Right hindlimb (tissue), 1 donor: ENCODE measurements around the gene CCL28.
"Not testable (repeated sequence)": the region's sequence is repeated elsewhere in the genome, so short reads cannot be mapped to it uniquely, and the experiment has no call there.

Experiments
- DNase-seq: peaks from one replicate; pipeline ENCODE4 v3.0.0-alpha.2; 2018

The CCL28 gene

GRCh38 chr5:43409809-43410271 lies 2.4 kb downstream of the CCL28 start:
- no peak for DNase-seq

- DNase-seq: not testable (repeated sequence)
Observed at GRCh38 chr5:43402524-43403066, 9.6 kb downstream of the CCL28 start.

GRCh38 chr5:43401827-43402226 lies 10.4 kb downstream of the CCL28 start:
- DNase-seq: no peak

DNA sequence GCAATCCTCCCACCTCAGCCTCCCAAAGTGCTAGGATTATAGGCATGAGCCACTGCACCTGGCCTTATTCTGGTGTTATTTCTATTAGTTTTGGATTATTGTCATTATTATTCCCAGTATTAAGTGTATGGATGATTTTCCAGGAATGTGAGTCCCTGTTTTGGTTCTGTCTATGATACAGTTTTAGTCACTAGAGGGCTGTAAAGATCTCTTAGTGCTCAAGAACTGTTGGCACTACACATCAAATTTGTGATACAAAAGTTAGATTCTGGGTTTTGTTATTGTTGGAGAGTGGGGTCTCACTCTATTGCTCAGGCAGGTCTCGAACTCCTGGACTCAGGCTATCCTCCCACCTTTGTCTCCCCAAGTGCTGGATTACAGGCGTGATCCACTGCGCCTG lies 12.1 kb downstream of the CCL28 start:
- no peak for DNase-seq

GRCh38 chr5:43396762-43397304 lies 15.4 kb downstream of the CCL28 start:
- peak; percentile 51 for DNase-seq

DNA sequence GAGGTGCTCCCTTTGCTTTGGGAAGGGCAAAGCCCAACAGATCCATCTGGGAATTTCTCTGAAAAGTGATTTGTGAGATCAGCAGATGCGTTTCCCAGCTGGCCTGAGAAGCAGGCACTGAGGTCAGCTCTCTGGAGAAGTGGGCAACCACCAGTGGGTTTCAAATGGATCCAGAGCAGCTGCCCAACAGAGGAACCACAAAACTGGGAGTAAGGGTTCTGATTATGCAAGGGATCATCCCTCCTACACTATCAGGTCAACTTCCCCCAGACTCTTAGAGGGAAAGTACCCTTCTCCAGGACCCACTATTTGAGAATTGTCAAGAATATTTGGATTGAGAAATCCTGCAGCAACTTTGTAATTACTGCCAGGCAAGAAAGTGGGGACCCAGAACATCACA lies 21.7 kb downstream of the CCL28 start:
- no peak for DNase-seq

GRCh38 chr5:43389679-43390329 lies 22.4 kb downstream of the CCL28 start:
- peak; percentile 25 for DNase-seq

GRCh38 chr5:43386960-43387362 lies 25.2 kb downstream of the CCL28 start:
- no peak for DNase-seq

GRCh38 chr5:43376496-43377140 lies 35.6 kb downstream of the CCL28 start:
- DNase-seq: no peak

DNA sequence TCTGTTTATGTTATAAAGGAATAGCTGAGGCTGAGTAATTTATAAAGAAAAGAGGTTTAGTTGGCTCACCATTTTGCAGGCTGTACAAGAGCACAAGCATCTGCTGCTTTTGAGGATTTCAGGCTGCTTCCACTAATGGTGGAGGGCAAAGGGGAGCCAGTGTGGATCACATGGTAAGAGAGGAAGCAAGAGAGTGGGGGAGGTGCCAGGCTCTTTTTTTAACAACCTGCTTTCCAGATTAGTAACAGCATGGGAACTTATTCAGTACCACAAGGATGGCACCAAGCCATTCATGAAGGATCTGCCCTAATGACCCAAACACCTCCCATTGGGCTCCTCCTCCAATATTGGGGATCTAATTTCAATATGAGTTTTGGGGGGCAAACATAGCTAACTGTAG lies 40.4 kb downstream of the CCL28 start:
- no peak for DNase-seq

- DNase-seq: no peak
Observed at GRCh38 chr5:43370352-43370751, 41.8 kb downstream of the CCL28 start.

DNA sequence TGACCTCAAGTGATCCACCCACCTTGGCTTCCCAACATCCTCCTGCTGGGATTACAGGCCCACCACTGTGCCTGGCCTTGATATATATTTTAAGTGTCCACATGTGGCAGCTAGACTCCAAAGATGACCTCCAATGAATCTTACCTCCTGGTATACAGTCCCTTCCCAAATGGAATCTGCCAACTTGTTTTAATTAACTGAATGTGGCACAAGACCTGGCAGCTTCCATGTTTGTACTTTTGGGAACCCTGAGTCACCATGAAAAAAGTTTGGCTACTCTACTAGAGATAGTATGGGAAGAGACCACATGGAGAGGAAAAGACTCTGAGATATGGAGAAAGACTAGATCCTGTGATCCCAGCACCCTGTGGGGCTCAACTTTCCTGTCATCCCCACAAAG lies 42.5 kb downstream of the CCL28 start:
- no peak for DNase-seq

GRCh38 chr5:43367909-43368669 lies 44.1 kb downstream of the CCL28 start:
- DNase-seq: no peak

DNA sequence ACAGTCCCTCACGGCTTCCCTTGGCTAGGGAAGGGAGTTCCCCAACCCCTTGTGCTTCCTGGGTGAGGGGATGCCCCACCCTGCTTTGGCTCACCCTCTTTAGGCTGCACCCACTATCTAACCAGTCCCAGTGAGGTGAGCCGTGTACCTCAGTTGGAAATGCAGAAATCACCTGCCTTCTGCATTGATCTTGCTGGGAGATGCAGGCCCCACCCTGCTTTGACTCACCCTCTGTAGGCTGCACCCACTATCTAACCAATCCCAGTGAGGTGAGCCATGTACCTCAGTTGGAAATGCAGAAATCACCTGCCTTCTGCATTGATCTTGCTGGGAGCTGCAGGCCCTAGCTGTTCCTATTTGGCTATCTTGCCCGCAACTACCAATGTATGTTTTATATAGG lies 44.7 kb downstream of the CCL28 start:
- DNase-seq: no peak

- not testable (repeated sequence) for DNase-seq
Observed at GRCh38 chr5:43366680-43367246, 45.4 kb downstream of the CCL28 start.

GRCh38 chr5:43365155-43365554 lies 47.0 kb downstream of the CCL28 start:
- DNase-seq: not testable (repeated sequence)

GRCh38 chr5:43363445-43364152 lies 48.6 kb downstream of the CCL28 start:
- no peak for DNase-seq

DNA sequence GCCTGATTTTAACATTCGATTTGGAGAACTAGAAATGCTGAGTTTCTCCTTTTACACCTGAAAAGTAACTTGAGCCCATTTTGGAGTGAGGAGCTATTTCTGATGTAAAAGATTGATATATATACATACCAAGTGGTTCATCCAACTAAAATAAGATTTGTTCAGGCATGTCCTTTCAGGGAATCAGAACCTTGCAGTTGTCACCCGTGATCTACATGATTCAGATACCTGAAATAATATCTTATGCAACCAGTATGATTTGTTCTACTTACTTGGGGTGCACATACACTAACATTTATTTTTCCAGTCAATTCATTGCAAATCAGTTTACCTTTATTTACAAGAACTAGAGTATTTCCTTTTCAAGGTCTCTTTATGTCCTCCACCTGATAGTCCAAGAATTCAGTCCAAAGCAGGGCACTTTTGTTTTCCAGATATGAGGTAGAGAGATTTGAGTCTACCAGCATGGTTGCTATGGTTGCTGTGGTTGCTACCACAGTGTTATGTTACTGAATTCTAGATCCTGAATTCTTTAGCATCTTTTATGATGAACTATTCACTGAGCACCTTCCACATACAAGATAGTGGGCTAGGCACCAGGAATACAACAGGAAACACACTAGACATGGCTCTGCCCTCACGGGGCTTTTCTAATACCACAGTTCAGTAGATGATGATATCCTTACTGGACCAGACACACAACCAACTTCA lies 49.3 kb downstream of the CCL28 start:
- DNase-seq: no peak

- no peak for DNase-seq
Observed at GRCh38 chr5:43358726-43359125, 53.5 kb downstream of the CCL28 start.

DNA sequence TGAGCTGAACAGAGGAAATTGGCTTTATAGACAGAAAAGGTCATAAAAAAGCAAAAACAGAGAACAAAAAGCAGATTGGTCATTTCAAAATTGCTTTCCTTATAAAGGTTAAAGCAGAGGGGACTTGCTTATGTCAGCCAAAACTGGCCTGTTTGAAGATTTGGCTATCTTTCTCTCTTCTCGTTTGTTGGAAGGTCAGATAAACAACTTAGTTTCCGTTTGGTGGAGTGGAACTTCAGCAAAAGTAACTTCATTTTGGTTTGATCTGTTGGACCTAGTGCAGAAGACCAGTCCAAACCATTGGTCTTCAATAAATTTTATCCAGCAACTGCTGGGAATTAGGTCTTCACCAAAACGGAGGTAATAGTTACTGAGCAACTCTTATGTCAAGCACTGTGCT lies 53.9 kb downstream of the CCL28 start:
- no peak for DNase-seq

GRCh38 chr5:43357878-43358281 lies 54.3 kb downstream of the CCL28 start:
- DNase-seq: no peak

- no peak for DNase-seq
Observed at GRCh38 chr5:43357067-43357466, 55.1 kb downstream of the CCL28 start.
